Measurements from ENCODE around the gene TTC3. TPM values are rescaled to one million over a fixed set of nuclear protein-coding genes. Genes with fewer than 3 reads are reported as not detected.

The TTC3 gene
- total RNA-seq, 2 experiments from 2014 or later: 141 to 142 TPM

- no peaks in the 10 kb centered on the region for H3K9me3 ChIP-seq (ENCODE audit: control insufficient read depth in 1 of 2, insufficient read depth in 1 of 2, low read length in 2 of 2)
- POLR2A ChIA-PET: no interaction called here
- Mint-ChIP-seq H3K4me3 (no peak overlapping the region), H3K27me3 (no peaks in the 10 kb centered on the region), H3K4me1 (ENCODE audit: low read depth) (no peaks in the 10 kb centered on the region), H3K27ac (no peak overlapping the region), H3K36me3 (ENCODE audit: low read depth) (peaks cover 69% of the 10 kb centered on the region), H3K9me3 (no peaks in the 10 kb centered on the region)
- no peak for TF ChIP-seq CTCF (IDR thresholded peaks at IDR 0.05)
- intact Hi-C loops (cut with DNase I, micrococcal nuclease): no loop called here
- peaks cover 51% of the 10 kb centered on the region for H3K36me3 ChIP-seq (ENCODE audit: insufficient read depth, low read length)
- H3K4me1 ChIP-seq (ENCODE audit: insufficient read depth, low read length): no peaks in the 10 kb centered on the region
- ATAC-seq (ENCODE audit: poor library complexity) (no peak), DNase-seq (no peak)
- no peaks in the 10 kb centered on the region for H3K27me3 ChIP-seq (ENCODE audit: control insufficient read depth in 1 of 2, insufficient read depth in 2 of 2, low read length in 2 of 2)
- CTCF ChIA-PET: no interaction called here
- no peak overlapping the region for H3K27ac ChIP-seq (ENCODE audit: low read depth in 1 of 2, low read length in 2 of 2)
- no peak overlapping the region for H3K4me3 ChIP-seq (ENCODE audit: low read length)
Observed at GRCh38 chr21:37186983-37187382, 113.9 kb downstream of the TTC3 start.

DNA sequence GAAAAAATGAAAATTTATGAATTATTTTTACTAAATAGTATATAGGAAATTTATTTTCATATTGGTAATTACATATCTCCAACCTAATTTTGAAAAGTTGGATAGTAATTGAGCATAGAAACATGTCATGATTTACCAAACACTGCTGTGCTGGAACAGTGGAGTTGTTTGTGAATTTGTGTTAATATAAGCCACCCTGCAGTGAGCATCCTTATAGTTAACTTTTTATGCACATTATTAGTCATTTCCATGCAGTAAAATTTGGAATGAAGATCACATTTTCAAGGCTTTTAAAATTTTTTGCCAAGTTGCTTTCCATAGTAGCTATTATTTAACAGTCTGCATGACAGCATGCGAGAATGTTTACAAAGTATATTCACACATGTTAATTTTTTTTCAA is 115.8 kb downstream of the TTC3 start:
- Histone ChIP-seq H3K4me3 (ENCODE audit: low read length) (no peak overlapping the region), H3K27ac (ENCODE audit: low read depth in 1 of 2, low read length in 2 of 2) (no peak overlapping the region), H3K36me3 (ENCODE audit: insufficient read depth, low read length) (peaks cover 54% of the 10 kb centered on the region), H3K9me3 (ENCODE audit: control insufficient read depth in 1 of 2, insufficient read depth in 1 of 2, low read length in 2 of 2) (no peaks in the 10 kb centered on the region), H3K27me3 (ENCODE audit: control insufficient read depth in 1 of 2, insufficient read depth in 2 of 2, low read length in 2 of 2) (no peaks in the 10 kb centered on the region), H3K4me1 (ENCODE audit: insufficient read depth, low read length) (no peaks in the 10 kb centered on the region)
- Mint-ChIP-seq H3K27ac (no peak overlapping the region), H3K9me3 (no peaks in the 10 kb centered on the region), H3K36me3 (ENCODE audit: low read depth) (peaks cover 74% of the 10 kb centered on the region), H3K27me3 (no peaks in the 10 kb centered on the region), H3K4me3 (no peak overlapping the region), H3K4me1 (ENCODE audit: low read depth) (no peaks in the 10 kb centered on the region)
- DNase-seq: no peak
- ChIA-PET POLR2A (no interaction called here), CTCF (no interaction called here)
- no peak for TF ChIP-seq CTCF (IDR thresholded peaks at IDR 0.05)
- ATAC-seq (ENCODE audit: poor library complexity): no peak
- intact Hi-C loops (cut with DNase I, micrococcal nuclease): no loop called here

GRCh38 chr21:37192019-37192418 is 119.0 kb downstream of the TTC3 start:
- H3K27ac Mint-ChIP-seq: no peak overlapping the region
- no peaks in the 10 kb centered on the region for H3K27me3 ChIP-seq (ENCODE audit: control insufficient read depth in 1 of 2, insufficient read depth in 2 of 2, low read length in 2 of 2)

More at GRCh38 chr21:37192019-37192418, 119.0 kb downstream of the TTC3 start:
- Mint-ChIP-seq H3K4me1 (ENCODE audit: low read depth) (no peaks in the 10 kb centered on the region), H3K36me3 (ENCODE audit: low read depth) (peaks cover 90% of the 10 kb centered on the region), H3K4me3 (no peak overlapping the region), H3K27me3 (no peaks in the 10 kb centered on the region), H3K9me3 (no peaks in the 10 kb centered on the region)
- DNase-seq (no peak), ATAC-seq (ENCODE audit: poor library complexity) (no peak)
- ChIA-PET POLR2A (no interaction called here), CTCF (no interaction called here)
- TF ChIP-seq CTCF (IDR thresholded peaks at IDR 0.05): no peak
- no peak overlapping the region for H3K27ac ChIP-seq (ENCODE audit: low read depth in 1 of 2, low read length in 2 of 2)
- no peaks in the 10 kb centered on the region for H3K9me3 ChIP-seq (ENCODE audit: control insufficient read depth in 1 of 2, insufficient read depth in 1 of 2, low read length in 2 of 2)
- H3K36me3 ChIP-seq (ENCODE audit: insufficient read depth, low read length): peaks cover 75% of the 10 kb centered on the region
- no peak overlapping the region for H3K4me3 ChIP-seq (ENCODE audit: low read length)
- intact Hi-C loops (cut with DNase I, micrococcal nuclease): no loop called here
- H3K4me1 ChIP-seq (ENCODE audit: insufficient read depth, low read length): no peaks in the 10 kb centered on the region

Measured in CD4-positive, alpha-beta T cell (primary cell).